Left lung (tissue), 10 donors: ENCODE results near the gene GRIP1. TPM values are rescaled to one million over a fixed set of nuclear protein-coding genes. Genes with fewer than 3 reads are reported as not detected.

Source experiments
- ATAC-seq: fragments of 200-7000 bp; cut with Tn5 transposase; one replicate; pipeline ENCODE4 v1.9.1; 2020; ENCODE audit warnings: moderate library complexity
- DNase-seq, 4 donors: peaks; one replicate each; pipeline ENCODE4 v3.0.0-alpha.2; 2013 to 2020
- H3K27ac ChIP-seq, 2 donors: fragments of 200-600 bp; sonication (generic) in 1 of 2; one replicate each; pipeline versions ENCODE4 v1.5.0 to v1.8.0; 2020 to 2021
- H3K27me3 ChIP-seq, 2 donors: fragments of 200-600 bp; sonication (generic) in 1 of 2; one replicate each; pipeline versions ENCODE4 v1.5.0 to v1.8.0; 2020 to 2021
- H3K36me3 ChIP-seq, 2 donors: fragments of 200-600 bp; sonication (generic) in 1 of 2; one replicate each; pipeline versions ENCODE4 v1.5.0 to v1.8.0; 2020 to 2021
- H3K4me1 ChIP-seq, 2 donors: fragments of 200-600 bp; one replicate each; pipeline ENCODE4 v1.8.0; 2021
- H3K4me3 ChIP-seq, 2 donors: fragments of 200-600 bp; sonication (generic) in 1 of 2; one replicate each; pipeline versions ENCODE4 v1.5.0 to v1.8.0; 2020 to 2021; ENCODE audit warnings: mild to moderate bottlenecking in 1 of 2
- H3K9me3 ChIP-seq, 2 donors: fragments of 200-600 bp; sonication (generic) in 1 of 2; one replicate each; pipeline versions ENCODE4 v1.5.0 to v1.8.0; 2020 to 2021
- CTCF ChIP-seq, 2 donors: fragments of 200-600 bp; sonication (generic) in 1 of 2; IDR thresholded peaks; one replicate each; pipeline versions ENCODE4 v1.5.0 to v1.8.0; 2021; ENCODE audit warnings: antibody characterized with exemption in 2 of 2
- intact Hi-C, 2 donors: fragments of 100-400 bp; cut with DNase I; formaldehyde crosslinking; loops; one replicate each; pipeline versions ENCODE4 v1.11.2 to v1.14.2; 2022
- polyA plus RNA-seq, 6 donors: library from polyadenylated mRNA; unstranded; fragments of 120-200 nt; gene quantifications; one replicate each; pipeline ENCODE4 v1.2.1, GENCODE V29; 2013; ENCODE audit not compliant: insufficient read length in 6 of 6
- total RNA-seq, 2 donors: library from RNA; stranded (reverse); fragmentation: NEBNext Ultra II Directional; extraction: Animal tissue kit (Norgen Biotek cat#: 25700); gene quantifications; one replicate each; pipeline ENCODE4 v1.2.1, GENCODE V29; 2021
- donor health status: DM: no; HTN: yes; CAD: no.
- donor health status: DM: no; HTN: no; CAD: no.

GRIP1 gene
- total and polyA plus RNA-seq, 8 donors = 1.9 to 10.6 (median 6.0) TPM

DNA sequence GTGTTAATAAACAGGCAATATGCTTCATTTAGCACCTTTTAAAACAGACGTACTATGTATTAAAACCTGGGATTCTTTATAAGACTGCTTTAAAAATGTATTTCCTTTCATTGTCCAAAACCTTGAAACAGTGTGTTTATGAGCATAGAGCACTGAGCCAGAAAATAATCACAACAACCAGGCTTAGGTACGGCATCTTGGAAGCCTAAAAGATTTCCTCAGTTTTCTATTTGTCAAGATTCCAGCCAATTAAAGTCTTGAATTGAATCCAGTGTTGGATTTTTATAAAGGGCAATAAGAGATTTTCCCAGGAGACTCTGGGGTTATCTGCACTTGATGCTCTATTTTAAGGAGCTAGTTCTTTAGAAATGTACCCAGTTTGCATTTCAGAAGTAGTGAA, 80.3 kb downstream of the GRIP1 start:
- Histone ChIP-seq H3K27me3 (no peaks in the 10 kb centered on the region), H3K4me1 (no peaks in the 10 kb centered on the region), H3K27ac (no peak overlapping the region), H3K9me3 (no peaks in the 10 kb centered on the region), H3K4me3 (no peak overlapping the region), H3K36me3 (no peaks in the 10 kb centered on the region)
- DNase-seq (no peak), ATAC-seq (no peak)
- TF ChIP-seq CTCF (IDR thresholded peaks at IDR 0.05) = no peak
- intact Hi-C loops = no loop called here

DNA sequence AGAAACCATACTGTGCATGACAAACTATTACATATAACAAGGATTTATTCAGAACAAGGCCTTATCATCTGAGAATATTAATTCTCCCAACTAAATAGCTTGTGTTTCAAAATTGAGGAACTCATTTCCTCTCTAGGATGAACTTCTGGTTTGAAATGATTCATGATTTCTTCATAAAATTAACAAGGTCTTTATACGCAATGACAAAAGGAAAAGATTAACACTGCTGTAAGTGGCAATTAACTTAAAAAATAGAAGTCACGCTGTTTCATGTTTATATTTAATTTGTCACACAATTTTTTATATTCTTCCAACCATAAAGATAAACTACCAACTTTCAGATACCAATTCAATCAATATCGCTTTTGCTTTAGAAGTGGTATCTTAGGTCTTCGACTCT, 80.8 kb downstream of the GRIP1 start:
- DNase-seq (no peak), ATAC-seq (no peak)
- TF ChIP-seq CTCF (IDR thresholded peaks at IDR 0.05) = no peak
- no peaks in the 10 kb centered on the region for H3K9me3 ChIP-seq
- H3K27me3 ChIP-seq = no peaks in the 10 kb centered on the region
- no peak overlapping the region for H3K27ac ChIP-seq
- no peaks in the 10 kb centered on the region for H3K4me1 ChIP-seq
- H3K36me3 ChIP-seq = no peaks in the 10 kb centered on the region
- intact Hi-C loops = no loop called here
- no peak overlapping the region for H3K4me3 ChIP-seq

DNA sequence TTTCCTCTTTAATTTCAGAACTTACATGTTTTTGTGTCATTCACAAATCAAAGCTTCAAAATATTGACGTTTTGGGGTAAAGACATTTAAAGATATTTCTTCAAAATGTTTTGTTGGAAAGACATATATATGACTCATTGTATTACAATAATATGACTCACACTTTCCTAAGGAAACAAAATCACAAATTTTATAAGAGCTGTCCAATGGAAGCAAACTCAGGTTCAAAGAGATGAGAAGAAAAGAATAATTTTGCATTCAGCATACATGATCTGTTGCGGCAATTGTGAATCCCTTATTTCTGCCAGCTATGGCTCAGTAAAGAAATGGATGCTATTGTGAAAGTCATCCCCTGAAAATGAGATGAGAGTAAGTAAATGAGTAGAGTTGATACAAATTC, 82.7 kb downstream of the GRIP1 start:
- no peak for TF ChIP-seq CTCF (IDR thresholded peaks at IDR 0.05)
- intact Hi-C loops = no loop called here

DNA sequence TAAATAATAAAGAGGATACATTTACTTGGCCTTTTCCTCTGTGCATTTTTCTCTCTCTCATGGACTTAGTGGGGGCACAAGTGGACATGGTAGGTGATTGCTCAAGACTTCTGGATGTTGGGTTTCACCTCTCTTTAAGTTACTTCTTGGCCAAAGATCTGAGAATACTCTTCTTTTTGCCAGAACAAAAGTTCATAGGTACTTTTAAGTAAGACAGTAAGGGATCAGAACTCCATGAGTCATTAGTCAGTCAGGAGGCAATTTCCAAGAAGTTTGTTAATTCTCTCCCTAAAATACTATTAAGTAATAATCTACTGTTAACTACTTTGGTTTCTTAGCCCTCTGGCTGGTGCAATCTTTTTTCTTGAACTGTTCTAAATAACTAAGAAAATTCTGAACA, 84.2 kb downstream of the GRIP1 start:
- no peak overlapping the region for H3K27ac ChIP-seq
- H3K4me1 ChIP-seq = no peaks in the 10 kb centered on the region
- H3K36me3 ChIP-seq = no peaks in the 10 kb centered on the region
- intact Hi-C loops = no loop called here
- no peak for ATAC-seq
- H3K4me3 ChIP-seq = no peak overlapping the region
- TF ChIP-seq CTCF (IDR thresholded peaks at IDR 0.05) = no peak
- H3K27me3 ChIP-seq = no peaks in the 10 kb centered on the region
- no peaks in the 10 kb centered on the region for H3K9me3 ChIP-seq
- DNase-seq = no peak

More for the DNA sequence above, 82.7 kb downstream of the GRIP1 start:
- H3K9me3 ChIP-seq = no peaks in the 10 kb centered on the region
- no peak overlapping the region for H3K27ac ChIP-seq
- no peaks in the 10 kb centered on the region for H3K36me3 ChIP-seq
- H3K4me3 ChIP-seq = no peak overlapping the region
- H3K4me1 ChIP-seq = no peaks in the 10 kb centered on the region
- DNase-seq (no peak), ATAC-seq (no peak)
- H3K27me3 ChIP-seq = no peaks in the 10 kb centered on the region

- DNase-seq = no peak
- H3K27ac ChIP-seq = no peak overlapping the region
- ATAC-seq = no peak
- H3K36me3 ChIP-seq = no peaks in the 10 kb centered on the region
- no peaks in the 10 kb centered on the region for H3K9me3 ChIP-seq
- no peak overlapping the region for H3K4me3 ChIP-seq
- no peak for TF ChIP-seq CTCF (IDR thresholded peaks at IDR 0.05)
- no peaks in the 10 kb centered on the region for H3K27me3 ChIP-seq
- intact Hi-C loops = no loop called here
- no peaks in the 10 kb centered on the region for H3K4me1 ChIP-seq
Measured at GRCh38 chr12:66590275-66590985, 88.4 kb downstream of the GRIP1 start.
